HUDEP-2 (cell line): ENCODE measurements around the gene ZNF490.
A peak's percentile ranks its signal among the peaks of the same experiment; 100 is the strongest.
"Not testable (repeated sequence)": the region's sequence is repeated elsewhere in the genome, so short reads cannot be mapped to it uniquely, and the experiment has no call there.

ENCODE experiments used
- DNase-seq, 76 experiments: peaks; one replicate each; lab custom pipeline; 2025; ENCODE audit not compliant: unreplicated experiment in 76 of 76; lab: John Stamatoyannopoulos, UW

ZNF490 gene

DNA sequence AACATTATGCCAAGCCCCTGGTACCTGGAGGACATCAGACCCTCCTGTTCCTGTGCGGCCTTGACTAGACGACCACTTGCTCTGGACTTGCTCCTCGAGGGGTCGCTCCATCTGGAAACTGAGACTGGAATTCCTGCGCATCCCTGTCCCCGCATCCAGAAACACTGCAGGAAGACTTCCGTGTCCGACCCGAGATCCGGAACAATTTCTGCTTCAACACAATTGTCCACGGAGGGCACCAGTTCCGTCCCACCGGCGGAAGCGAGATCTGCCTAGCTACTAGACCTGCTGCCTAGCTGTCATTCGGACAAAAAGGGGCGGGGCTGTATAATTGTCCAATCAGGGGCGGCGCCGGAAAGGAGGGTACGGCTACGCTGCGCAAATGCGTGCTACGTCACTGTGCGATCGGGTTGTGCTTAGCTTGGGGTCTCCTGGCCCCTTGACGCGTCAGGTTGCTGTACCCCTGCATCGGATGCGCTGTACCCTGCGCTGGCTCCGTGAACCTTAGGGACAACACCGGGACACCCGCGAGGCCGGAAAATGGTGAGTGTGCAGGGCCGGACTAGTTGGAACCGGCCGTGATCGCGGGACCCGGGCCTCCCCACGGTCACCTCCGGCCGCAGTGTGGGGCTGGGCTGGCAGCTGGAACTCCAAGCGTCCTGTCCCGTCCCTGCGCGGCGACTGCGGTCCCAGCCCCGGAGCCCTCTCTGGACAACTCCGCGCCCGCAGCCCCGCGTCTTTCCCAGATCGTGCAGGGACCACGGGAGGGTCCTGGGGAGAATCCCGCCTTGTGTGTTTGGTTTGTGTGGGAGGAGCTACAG is at the start of gene ZNF490, which contains the start of gene ZNF791:
Gene ZNF490 (minus strand): TSS at position 274 of the 821 bp plus-strand sequence. CDS start 133 bp downstream, at position 141.
Gene ZNF791 (plus strand): TSS at position 381 of the 821 bp plus-strand sequence. CDS start 160 bp downstream, at position 541.
- DNase-seq: peak; percentile 67 to 100 (median 98)

DNA sequence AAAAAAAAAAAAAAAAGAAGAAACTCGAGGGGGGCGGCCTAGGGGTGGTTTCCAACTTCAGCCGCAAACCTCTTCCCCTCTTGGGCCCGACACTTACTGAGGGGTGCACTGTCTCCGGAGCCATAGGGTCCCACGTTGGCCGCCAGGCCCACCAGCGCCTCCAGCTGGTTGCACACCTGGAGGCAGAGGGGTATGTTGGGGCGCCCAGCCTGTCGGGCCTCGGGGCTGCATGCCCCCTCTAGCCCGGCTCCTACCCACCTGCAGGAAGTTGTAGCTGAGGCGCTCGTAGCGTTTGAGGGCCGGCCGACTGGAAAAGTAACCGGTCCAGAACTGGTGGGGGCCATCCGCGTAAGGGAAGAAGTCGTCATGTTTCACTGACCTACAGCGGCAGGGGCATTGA is 47.4 kb upstream of the ZNF490 start:
- DNase-seq: no peak

DNA sequence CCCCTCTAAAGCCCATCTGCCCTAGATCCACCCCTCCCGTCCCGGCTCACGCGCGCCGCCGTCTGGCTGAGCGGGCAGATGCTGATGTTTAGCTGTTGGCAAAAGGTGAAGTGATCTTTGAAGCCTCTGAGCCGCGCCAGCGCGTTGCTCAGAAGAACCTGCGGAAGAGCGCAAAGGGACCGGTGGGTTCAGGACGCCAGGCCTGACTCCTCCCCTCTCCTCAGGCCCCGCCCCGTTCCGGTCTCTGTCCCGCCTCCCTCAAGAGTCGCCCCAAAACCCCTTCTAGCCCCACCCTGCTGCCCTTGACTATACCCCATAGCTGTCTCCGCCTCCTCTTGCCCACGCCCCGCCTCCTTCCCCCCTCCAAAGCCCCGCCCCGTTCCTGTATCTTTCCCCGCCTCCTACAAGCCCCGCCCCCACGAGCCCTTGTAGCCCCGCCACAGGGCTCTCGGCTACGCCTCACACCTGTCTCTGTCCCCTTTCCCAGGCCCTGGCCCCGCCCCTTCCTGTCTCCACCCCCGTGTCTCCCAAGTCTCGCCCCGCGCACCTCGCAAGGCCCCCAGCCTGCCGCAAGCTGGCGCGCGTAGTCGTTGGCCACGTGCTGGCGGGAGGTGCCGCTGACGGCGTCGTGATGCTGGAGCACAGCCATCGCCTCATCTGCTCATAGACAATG is 46.4 kb upstream of the ZNF490 start:
- peak in 5 of 76 experiments; percentile 13 to 21 (median 17) for DNase-seq

DNA sequence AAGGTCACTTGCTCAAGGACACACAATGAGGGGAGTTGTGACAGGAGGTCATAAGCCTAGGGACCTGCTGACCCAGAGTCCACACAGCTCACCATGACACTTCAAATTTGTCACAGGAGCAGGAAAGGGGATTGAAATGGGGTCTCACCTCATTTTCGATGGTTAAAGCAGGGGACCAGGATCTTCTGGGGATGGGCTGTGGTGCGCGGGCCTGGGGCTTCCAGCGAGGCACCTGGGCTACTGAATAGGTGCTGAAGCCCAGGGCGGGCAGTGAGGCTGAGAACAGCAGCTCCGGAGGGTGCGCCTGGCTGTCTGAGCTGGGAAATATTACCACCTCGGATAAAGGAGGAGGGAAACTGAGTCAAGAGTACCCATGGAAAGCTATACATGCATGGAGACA is 44.9 kb upstream of the ZNF490 start:
- DNase-seq: no peak

DNA sequence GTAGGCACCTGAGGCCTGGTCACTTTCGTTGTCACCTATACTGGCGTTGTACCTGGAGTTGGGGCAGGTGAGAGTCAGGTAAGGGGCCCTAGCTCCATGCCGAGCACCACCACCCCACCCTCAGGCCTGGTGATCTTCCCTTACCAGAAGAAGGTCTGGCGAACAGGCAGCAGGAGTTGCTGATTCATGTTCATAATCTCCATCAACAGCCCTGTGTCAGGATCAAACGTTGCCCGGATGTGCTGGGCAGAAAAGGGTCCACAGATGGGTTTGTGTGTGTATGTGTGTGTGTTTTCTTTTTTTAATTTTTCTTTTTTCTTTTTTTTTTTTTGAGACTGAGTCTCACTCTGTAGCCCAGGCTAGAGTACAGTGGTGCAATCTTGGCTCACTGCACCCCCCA is 41.6 kb upstream of the ZNF490 start:
- DNase-seq: no peak

DNA sequence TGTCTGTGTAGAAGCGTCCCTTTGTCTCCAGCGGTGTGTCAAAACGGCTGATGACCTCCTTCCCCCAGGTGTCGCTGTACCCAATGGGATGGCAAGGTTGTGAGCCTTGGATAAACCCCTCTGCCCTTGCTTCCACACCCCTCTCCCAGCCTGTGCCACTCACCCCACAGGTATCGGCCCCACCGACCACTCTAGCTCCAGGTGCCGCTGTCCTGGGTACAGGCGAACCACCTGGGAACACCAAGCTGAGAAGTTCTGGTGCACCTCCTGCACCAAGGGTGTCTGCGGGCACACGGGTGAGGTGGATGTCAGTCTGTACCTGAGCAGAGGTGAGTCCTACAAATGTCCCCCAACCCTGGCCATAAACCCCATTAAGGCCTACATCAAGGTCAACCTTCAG is 39.3 kb upstream of the ZNF490 start:
- DNase-seq: no peak

DNA sequence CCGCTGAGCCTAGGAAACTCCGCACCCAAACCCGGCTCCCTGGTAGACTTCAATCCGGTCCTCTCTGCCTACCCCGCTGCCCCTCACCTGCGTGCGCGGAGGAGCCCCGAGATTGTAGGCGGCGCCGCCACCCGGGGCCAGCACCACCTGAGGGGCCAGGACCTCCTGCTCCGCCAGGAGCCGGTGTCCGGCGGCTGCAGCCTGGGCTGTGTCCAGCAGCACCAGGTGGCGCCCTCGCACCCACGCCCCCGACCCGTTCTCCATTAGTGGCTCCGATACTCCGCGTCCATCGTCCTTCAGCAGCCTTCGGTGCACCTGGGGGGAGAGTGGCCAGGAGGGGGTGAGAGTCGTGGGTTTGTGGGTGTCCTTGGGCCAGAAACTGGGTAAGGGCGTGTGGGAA is 37.5 kb upstream of the ZNF490 start:
- no peak for DNase-seq

DNA sequence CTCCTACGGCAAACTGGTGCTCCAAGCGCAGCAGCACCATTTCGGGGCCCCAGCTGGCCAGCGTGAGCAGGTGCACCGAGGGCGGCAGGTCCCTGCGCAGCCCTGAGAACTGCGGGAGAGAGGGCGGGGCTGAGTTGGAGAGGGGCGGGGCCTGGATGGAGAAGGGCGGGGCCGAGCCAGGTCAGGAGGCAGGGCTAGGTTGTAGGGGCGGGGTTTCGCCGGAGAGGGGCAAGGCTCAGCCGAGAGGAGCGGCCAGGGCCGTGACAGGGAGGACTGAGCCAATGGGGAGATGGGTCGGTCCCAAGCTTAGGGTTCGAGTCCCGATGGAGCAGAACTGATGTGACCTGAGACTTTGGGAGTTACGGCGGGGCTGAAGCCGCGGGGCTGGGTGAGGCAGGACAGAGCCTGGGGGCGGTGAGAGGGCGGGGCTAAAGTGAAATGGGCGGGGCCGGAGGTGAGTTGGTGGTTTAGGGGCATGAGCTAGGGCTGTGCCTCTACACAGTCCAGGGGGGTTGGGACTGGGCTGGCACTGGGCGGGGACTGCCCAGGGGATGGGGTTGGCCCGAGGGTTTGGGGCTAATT is 37.0 kb upstream of the ZNF490 start:
- DNase-seq: peak in 24 of 76 experiments; percentile 11 to 63 (median 22)

DNA sequence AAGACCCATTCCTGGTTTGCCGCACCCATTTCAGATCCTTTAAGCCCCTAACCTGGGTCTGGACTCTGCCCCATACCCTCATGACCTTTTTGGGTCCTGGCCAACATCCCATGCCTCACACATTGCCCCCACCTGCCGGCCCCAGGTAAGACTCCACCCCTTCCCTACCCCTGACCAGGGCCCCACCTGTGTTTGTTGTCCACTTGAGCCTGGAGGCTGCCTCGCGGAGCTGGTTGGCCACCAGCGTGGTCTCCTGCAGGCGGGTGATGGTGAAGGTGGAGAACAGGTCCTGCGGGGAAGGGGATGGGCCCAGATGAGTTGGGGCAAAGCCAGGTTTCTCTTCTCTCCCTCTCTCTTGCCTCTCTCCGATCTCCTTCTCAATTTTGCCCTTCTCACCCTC is 36.4 kb upstream of the ZNF490 start:
- no peak for DNase-seq

DNA sequence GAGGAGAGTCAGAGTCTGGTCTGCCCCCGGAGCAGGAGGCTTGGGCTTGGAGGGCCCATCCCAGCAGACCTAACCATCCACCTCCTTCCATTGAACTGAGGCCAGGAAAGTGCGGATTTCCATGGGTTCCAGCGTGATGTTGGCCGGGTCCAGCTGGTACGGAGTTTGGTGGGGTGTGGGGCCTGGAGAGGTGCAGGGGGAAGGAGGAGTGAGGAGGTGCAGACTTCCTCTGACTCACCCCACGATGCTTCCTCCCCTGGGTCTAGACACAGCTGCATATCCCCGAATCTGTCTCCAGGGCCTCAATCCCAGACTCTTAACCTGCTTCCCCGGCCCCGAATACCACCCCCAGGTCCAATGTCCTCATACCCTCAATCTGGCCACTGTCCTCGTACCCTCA is 35.9 kb upstream of the ZNF490 start:
- DNase-seq: no peak

DNA sequence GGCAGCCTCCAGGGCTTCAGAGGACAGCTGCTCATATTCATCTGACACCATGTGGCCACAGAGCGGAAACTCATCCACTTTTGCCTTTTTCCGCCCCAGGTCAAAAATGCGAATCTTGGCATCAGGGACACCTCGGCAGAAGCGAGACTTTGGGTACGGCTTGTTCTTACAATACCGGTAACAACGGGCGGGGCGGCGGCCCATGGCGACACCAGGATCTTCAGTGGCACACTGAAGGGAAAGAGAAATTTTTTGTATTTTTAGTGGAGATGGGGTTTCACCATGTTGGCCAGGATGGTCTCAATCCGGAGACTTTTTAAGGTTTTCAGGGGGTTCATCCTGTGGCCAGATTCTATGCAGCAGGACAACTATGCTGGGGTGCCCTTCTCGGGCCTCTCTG is 33.1 kb upstream of the ZNF490 start:
- DNase-seq: not testable (repeated sequence)

DNA sequence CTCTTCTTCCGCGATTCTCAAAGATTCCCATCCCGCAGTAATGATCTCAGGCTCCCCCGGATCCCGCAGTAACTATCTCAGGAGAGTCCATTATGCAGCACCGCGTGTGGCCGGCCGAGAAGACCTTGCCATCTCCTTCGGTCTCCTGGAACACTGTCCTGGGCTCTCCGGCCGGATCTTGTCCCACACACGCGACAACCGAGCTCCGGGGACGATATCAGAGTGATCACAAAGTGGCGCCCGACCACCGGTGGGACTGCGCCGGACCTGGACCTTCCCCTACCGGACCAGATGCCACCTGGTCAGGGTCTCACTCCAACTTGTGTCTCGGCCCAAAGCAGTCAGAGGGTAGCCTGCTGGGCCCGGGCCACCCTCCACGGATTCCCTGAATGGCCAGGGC is 31.9 kb upstream of the ZNF490 start:
- no peak for DNase-seq

DNA sequence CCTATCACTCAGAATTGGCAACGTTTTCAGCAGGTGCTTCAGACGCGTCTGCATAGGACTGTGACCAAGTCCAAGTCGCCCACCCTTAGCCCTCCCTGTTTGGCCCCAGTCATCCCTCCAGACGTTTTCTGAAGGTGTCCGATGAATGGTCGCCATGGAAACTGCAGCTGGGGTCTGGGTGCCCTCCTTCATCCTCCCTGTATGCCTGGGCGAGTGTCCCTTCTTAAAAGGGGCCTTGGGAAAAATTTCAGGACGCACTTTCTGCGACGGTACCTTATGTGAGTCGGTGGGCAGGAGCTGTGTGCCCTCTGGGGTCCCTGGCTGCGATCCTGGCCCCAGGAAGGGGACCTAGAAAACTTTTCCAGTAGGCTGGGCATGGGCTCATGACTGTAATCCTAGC is 30.8 kb upstream of the ZNF490 start:
- DNase-seq: no peak

DNA sequence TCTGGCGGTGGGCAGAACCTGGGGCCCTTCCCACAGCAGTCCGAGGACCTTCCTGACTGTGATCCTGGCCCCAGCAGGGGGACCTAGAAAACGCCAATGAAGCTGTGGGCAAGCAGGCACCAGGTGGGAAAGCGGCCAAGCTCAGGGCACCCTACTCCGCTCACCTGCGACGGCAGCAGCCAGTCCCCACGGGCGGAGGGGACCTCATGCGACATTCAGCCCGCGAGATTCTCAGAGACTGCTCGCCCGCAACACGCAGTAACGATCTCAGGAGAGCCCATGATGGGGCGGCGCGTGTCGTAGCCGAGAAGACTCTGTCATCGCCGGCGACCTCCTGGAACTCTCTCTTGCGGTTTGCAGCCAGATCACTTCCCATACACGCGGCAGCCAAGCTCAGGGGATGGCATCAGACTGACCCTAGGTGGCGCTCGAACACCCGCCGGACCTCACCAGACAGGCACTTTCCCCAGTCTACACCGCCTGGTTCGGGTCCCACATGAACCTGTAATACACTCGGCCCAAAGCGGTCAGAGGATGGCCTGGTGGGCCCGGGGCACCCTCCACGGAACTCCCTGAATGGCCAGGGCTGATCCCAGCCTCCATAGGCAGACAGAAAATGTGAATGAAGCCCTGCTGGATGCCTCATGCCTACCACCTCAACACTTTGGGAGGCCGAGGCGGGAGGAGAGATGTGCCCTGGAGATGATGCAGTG is 29.4 kb upstream of the ZNF490 start:
- peak in 67 of 76 experiments; percentile 25 to 86 (median 68) for DNase-seq

DNA sequence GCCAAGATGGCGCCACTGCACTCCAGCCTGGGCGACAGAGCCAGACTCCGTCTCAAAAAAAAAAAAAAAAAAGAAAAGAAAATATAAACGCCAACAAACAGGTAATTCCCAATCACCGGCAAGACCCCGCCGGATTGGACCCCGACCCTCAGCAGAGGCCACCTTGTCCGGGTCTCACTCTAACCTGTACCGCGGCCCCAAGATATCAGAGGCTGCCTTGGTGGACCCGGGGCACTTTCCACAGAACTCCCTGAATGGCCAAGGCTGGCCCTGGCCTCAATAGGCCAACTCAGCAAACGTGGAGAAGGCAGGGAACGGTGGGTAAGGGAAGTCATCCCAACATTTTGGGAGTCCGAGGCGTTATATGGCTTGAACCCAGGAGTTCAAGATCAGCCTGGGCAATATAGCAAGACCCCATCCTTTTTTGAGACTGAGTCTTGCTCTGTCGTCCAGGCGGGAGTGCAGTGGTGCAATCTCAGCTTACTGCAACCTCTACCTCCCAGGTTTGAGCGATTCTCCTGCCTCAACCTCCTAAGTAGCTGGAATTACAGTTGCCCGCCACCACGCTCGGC is 28.1 kb upstream of the ZNF490 start:
- no peak for DNase-seq

DNA sequence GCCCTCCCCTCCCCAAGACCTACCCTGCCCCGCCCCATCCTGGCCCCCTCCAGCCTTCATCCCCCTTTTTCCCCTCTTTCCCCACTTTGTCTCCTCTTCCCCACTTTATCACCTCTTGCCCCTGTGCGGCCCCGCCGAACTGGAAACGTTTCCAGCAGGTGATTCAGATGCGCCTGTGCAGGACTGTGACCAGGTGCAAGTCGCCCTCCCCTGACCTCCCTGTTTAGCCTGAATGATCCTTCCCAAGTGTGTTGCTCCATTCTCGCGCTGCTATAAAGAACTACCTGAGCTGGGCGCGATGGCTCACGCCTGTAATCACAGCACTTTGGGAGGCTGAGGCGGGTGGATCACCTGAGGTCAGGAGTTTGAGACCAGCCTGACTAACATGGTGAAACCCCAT is 26.0 kb upstream of the ZNF490 start:
- DNase-seq: no peak

DNA sequence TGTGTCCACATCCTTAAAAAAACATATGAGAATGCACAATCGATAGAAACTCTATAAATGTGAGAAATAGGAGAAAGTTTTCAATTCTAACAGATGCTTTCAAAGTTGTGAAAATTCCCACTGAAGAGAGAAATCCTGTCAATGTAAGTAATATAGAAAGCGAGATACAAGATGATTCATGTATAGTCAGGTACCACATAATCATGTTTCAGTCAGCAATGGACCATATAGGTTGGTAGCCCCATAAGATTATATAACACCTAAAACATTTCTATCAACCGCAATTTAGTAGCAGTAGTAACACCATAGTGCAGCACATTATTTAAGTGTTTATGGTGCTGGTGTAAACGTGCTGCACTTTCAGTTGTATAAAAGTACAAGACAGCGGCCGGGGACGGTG is 18.6 kb upstream of the ZNF490 start:
- no peak for DNase-seq

DNA sequence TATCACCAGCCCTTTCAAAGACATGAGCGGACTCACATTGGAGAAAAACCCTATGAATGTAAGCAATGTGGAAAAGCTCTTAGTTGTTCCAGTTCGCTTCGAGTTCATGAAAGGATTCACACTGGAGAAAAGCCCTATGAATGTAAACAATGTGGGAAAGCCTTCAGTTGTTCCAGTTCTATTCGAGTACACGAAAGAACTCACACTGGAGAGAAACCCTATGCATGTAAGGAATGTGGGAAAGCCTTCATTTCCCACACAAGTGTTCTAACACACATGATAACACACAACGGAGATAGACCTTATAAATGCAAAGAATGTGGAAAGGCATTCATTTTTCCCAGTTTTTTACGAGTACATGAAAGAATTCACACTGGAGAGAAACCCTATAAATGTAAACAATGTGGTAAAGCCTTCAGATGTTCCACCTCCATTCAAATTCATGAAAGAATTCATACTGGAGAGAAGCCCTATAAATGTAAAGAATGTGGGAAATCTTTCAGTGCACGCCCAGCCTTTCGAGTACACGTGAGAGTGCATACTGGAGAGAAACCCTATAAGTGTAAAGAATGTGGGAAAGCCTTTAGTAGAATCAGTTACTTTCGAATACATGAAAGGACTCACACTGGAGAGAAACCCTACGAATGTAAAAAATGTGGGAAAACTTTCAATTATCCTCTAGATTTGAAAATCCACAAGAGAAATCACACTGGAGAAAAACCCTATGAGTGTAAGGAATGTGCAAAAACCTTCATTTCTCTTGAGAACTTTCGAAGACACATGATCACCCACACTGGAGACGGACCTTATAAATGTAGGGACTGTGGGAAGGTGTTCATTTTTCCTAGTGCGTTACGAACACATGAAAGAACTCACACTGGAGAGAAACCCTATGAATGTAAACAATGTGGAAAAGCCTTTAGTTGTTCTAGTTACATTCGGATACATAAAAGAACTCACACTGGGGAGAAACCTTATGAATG is 17.7 kb upstream of the ZNF490 start:
- no peak for DNase-seq

DNA sequence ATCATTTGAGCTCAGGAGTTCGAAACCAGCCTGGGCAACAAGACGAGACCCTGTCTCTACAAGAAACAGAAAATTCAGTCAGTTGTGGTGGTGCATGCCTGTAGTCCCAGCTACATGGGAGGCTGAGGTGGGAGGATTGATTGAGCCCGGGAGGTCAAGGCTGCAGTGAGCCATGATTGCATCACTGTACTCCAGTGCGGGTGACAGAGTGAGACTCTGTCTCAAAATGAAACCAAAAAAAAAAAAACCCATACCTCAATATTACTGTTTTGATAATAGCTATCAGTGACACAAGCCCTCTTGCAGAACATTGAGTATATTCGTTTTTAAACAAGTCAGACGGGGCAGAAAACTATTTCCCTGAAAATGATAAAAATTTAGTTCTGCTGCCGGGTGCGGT is 16.3 kb upstream of the ZNF490 start:
- no peak for DNase-seq
